WTC11 (cell line): ENCODE results near the gene TIMM50. TPM values are rescaled to one million over a fixed set of nuclear protein-coding genes. Genes with fewer than 3 reads are reported as not detected.

Experiments used
- ATAC-seq: fragments of 200-7000 bp; cut with Tn5 transposase; 2 replicates; pipeline ENCODE4 v1.10.0; 2021; ENCODE audit warnings: mild to moderate bottlenecking, moderate library complexity
- CTCF ChIA-PET: fragments of 300-600 bp; sonication (Branson Sonifier 250); formaldehyde crosslinking; loops from one replicate; lab custom pipeline; 2021; ENCODE audit warnings: antibody characterized with exemption; lab: Charles Lee
- POLR2A ChIA-PET: fragments of 350-600 bp; sonication (Branson Sonifier 250); formaldehyde crosslinking; loops from one replicate; lab custom pipeline; 2021; ENCODE audit warnings: antibody characterized with exemption; lab: Charles Lee
- DNase-seq: peaks from one replicate; pipeline ENCODE4 v3.0.0; 2021; ENCODE audit warnings: low spot score
- H3K27ac Mint-ChIP-seq: 2 replicates; pipeline ENCODE4 v1.8.0; 2021; ENCODE audit warnings: mixed read lengths
- H3K27me3 Mint-ChIP-seq: 2 replicates; pipeline ENCODE4 v1.8.0; 2021; ENCODE audit warnings: low read depth, mild to moderate bottlenecking, moderate library complexity, mixed read lengths
- H3K36me3 Mint-ChIP-seq: 2 replicates; pipeline ENCODE4 v1.8.0; 2021; ENCODE audit warnings: mixed read lengths
- H3K4me1 Mint-ChIP-seq: 2 replicates; pipeline ENCODE4 v1.8.0; 2022; ENCODE audit warnings: mixed read lengths
- H3K4me3 Mint-ChIP-seq: 2 replicates; pipeline ENCODE4 v1.8.0; 2021; ENCODE audit warnings: mild to moderate bottlenecking, moderate library complexity, mixed read lengths
- H3K9me3 Mint-ChIP-seq: 2 replicates; pipeline ENCODE4 v1.8.0; 2021; ENCODE audit warnings: mixed read lengths
- ATF1 ChIP-seq: sonication (generic); formaldehyde crosslinking; IDR thresholded peaks from 2 replicates; pipeline ENCODE4 v1.8.1; 2023; ENCODE audit warnings: mild to moderate bottlenecking, moderate library complexity, missing genetic modification reagents
- E2F5 ChIP-seq: sonication (generic); formaldehyde crosslinking; IDR thresholded peaks from 2 replicates; pipeline ENCODE4 v1.8.1; 2022; ENCODE audit warnings: mild to moderate bottlenecking, moderate library complexity, missing genetic modification reagents
- EMX1 ChIP-seq: fragments of 250-450 bp; sonication (Bioruptor Pico); IDR thresholded peaks from 2 replicates; pipeline ENCODE4 v1.8.0; 2021; ENCODE audit warnings: mild to moderate bottlenecking
- ETV6 ChIP-seq: sonication (generic); formaldehyde crosslinking; IDR thresholded peaks from 2 replicates; pipeline ENCODE4 v1.8.1; 2022; ENCODE audit warnings: mild to moderate bottlenecking, missing genetic modification reagents
- GABPB1 ChIP-seq: sonication (generic); formaldehyde crosslinking; IDR thresholded peaks from 2 replicates; pipeline ENCODE4 v1.8.1; 2023; ENCODE audit warnings: mild to moderate bottlenecking, missing genetic modification reagents
- SMAD3 ChIP-seq: sonication (generic); formaldehyde crosslinking; IDR thresholded peaks from 2 replicates; pipeline ENCODE4 v1.8.0; 2022; ENCODE audit warnings: missing genetic modification reagents, mild to moderate bottlenecking, borderline replicate concordance
- SP1 ChIP-seq: sonication (generic); formaldehyde crosslinking; conservative IDR thresholded peaks from 2 replicates; pipeline ENCODE4 v1.8.1; 2022; ENCODE audit warnings: missing genetic modification reagents
- TEAD1 ChIP-seq: sonication (generic); formaldehyde crosslinking; IDR thresholded peaks from 2 replicates; pipeline ENCODE4 v1.8.0; 2022; ENCODE audit warnings: mild to moderate bottlenecking, missing genetic modification reagents
- ZBTB21 ChIP-seq: sonication (generic); formaldehyde crosslinking; IDR thresholded peaks from 2 replicates; pipeline ENCODE4 v1.8.1; 2023; ENCODE audit warnings: mild to moderate bottlenecking, missing genetic modification reagents, borderline replicate concordance
- ZNF121 ChIP-seq: sonication (generic); formaldehyde crosslinking; IDR thresholded peaks from 2 replicates; pipeline ENCODE4 v1.8.0; 2023; ENCODE audit warnings: missing genetic modification reagents
- ZNF232 ChIP-seq: sonication (generic); formaldehyde crosslinking; IDR thresholded peaks from 2 replicates; pipeline ENCODE4 v1.8.0; 2022; ENCODE audit warnings: mild to moderate bottlenecking, missing genetic modification reagents
- ZNF416 ChIP-seq: fragments of 250-450 bp; sonication (Bioruptor Pico); IDR thresholded peaks from 2 replicates; pipeline ENCODE4 v1.9.0; 2021; ENCODE audit warnings: mild to moderate bottlenecking, inconsistent platforms
- total RNA-seq: library from RNA; stranded (reverse); gene quantifications from 3 replicates; pipeline ENCODE4 v1.2.3, GENCODE V29; 2021
- TF ChIP-seq, protein P1 (sequence below): sonication (generic); formaldehyde crosslinking; IDR thresholded peaks from 2 replicates; pipeline ENCODE4 v1.8.0; 2022; ENCODE audit warnings: mild to moderate bottlenecking, missing genetic modification reagents
- TF ChIP-seq, protein P2 (sequence below): sonication (generic); formaldehyde crosslinking; IDR thresholded peaks from 2 replicates; pipeline ENCODE4 v1.8.0; 2023; ENCODE audit warnings: mild to moderate bottlenecking, missing genetic modification reagents
- TF ChIP-seq, protein P3 (sequence below): fragments of 200-600 bp; IDR thresholded peaks from 2 replicates; pipeline ENCODE4 v1.8.0; 2022; ENCODE audit warnings: antibody characterized with exemption
- TF ChIP-seq, protein P4 (sequence below): sonication (generic); formaldehyde crosslinking; IDR thresholded peaks from 2 replicates; pipeline ENCODE4 v1.8.0; 2022; ENCODE audit warnings: mild to moderate bottlenecking, missing genetic modification reagents

TIMM50 gene
- total RNA-seq, 1 experiment from 2014 or later: 154 TPM

DNA sequence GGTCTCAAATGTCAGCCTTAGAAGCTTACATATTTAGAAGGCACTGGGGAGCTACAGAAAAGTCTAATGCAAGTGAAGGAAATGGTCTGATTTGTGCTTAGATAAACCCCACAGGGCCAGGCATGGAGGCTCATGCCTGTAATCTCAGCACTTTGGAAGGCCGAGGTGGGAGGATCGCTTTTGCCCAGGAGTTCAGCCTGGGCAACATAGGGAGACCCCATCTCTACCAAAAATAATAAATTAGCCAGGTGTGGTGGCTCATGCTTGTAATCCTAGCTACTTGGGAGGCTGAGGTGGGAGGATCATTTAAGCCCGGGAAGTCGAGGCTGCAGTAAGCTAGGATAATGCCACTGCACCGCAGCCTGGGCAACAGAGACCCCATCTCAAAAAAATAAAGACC is 15.4 kb downstream of the TIMM50 start:
- Mint-ChIP-seq H3K27me3 (peaks cover 31% of the 10 kb centered on the region), H3K27ac (no peak overlapping the region), H3K9me3 (no peaks in the 10 kb centered on the region), H3K36me3 (peaks cover 4% of the 10 kb centered on the region; the same call in 1 of the 2 replicates), H3K4me3 (no peak overlapping the region), H3K4me1 (peaks cover 38% of the 10 kb centered on the region)
- no peak for TF ChIP-seq ATF1 (CRISPR knock-in tag)
- peak; percentile 61; the same call in 1 of the 2 replicates for TF ChIP-seq ZNF121 (CRISPR knock-in tag)
- DNase-seq: no peak
- ChIA-PET POLR2A (no interaction called here), CTCF (interaction anchor here (3.9 kb wide), 1 partner anchor 21 kb away, joined by 56 read pairs; no protein-coding TSS in a partner anchor)
- ATAC-seq: no peak

DNA sequence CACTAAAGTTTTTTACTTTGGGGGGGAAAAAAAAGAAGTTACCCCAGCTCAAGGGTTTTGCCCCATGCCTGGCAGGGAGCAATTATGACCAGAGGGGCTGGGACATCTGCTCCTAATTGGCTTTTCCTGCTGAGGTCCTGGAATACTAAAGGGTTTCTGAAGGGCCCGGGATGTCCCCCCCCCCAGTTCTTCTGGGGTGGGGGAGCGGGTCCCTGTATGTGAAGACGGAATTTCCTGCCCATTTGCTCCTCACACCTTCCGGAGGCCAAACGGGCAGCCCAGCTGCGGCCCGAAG is 17.0 kb downstream of the TIMM50 start:
- Mint-ChIP-seq H3K4me3 (peak overlapping the region; percentile 33; the same call in 1 of the 2 replicates), H3K9me3 (no peaks in the 10 kb centered on the region), H3K4me1 (peaks cover 38% of the 10 kb centered on the region), H3K36me3 (peaks cover 7% of the 10 kb centered on the region; the same call in 1 of the 2 replicates), H3K27ac (no peak overlapping the region), H3K27me3 (peaks cover 46% of the 10 kb centered on the region)
- no peak for DNase-seq
- CTCF ChIA-PET: interaction anchor here (0.6 to 3.9 kb wide), 19 partner anchors 9 to 336 kb away, joined by 3 to 56 read pairs (median 4); partner anchors contain the start of genes DYRK1B, EID2B, MED29 and PAF1
- TF ChIP-seq, protein P1, sequence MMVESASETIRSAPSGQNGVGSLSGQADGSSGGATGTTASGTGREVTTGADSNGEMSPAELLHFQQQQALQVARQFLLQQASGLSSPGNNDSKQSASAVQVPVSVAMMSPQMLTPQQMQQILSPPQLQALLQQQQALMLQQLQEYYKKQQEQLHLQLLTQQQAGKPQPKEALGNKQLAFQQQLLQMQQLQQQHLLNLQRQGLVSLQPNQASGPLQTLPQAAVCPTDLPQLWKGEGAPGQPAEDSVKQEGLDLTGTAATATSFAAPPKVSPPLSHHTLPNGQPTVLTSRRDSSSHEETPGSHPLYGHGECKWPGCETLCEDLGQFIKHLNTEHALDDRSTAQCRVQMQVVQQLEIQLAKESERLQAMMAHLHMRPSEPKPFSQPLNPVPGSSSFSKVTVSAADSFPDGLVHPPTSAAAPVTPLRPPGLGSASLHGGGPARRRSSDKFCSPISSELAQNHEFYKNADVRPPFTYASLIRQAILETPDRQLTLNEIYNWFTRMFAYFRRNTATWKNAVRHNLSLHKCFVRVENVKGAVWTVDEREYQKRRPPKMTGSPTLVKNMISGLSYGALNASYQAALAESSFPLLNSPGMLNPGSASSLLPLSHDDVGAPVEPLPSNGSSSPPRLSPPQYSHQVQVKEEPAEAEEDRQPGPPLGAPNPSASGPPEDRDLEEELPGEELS (CRISPR knock-in tag): peak; percentile 43; the same call in 1 of the 2 replicates
- TF ChIP-seq SP1: peak; percentile 61; the same call in 1 of the 2 replicates
- TF ChIP-seq ZNF121 (CRISPR knock-in tag): no peak
- TF ChIP-seq, protein P2, sequence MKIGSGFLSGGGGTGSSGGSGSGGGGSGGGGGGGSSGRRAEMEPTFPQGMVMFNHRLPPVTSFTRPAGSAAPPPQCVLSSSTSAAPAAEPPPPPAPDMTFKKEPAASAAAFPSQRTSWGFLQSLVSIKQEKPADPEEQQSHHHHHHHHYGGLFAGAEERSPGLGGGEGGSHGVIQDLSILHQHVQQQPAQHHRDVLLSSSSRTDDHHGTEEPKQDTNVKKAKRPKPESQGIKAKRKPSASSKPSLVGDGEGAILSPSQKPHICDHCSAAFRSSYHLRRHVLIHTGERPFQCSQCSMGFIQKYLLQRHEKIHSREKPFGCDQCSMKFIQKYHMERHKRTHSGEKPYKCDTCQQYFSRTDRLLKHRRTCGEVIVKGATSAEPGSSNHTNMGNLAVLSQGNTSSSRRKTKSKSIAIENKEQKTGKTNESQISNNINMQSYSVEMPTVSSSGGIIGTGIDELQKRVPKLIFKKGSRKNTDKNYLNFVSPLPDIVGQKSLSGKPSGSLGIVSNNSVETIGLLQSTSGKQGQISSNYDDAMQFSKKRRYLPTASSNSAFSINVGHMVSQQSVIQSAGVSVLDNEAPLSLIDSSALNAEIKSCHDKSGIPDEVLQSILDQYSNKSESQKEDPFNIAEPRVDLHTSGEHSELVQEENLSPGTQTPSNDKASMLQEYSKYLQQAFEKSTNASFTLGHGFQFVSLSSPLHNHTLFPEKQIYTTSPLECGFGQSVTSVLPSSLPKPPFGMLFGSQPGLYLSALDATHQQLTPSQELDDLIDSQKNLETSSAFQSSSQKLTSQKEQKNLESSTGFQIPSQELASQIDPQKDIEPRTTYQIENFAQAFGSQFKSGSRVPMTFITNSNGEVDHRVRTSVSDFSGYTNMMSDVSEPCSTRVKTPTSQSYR (CRISPR knock-in tag): no peak
- peak; percentile 41; the same call in 1 of the 2 replicates for TF ChIP-seq E2F5 (CRISPR knock-in tag)
- POLR2A ChIA-PET: interaction anchor here (0.6 to 1.9 kb wide), 5 partner anchors 9 to 107 kb away, joined by 3 to 11 read pairs (median 4); partner anchors contain the start of genes MED29, PAF1 and RPS16
- no peak for ATAC-seq

GRCh38 chr19:39497996-39498797 is 17.6 kb downstream of the TIMM50 start:
- POLR2A ChIA-PET: interaction anchor here (1.0 to 1.9 kb wide), 5 partner anchors 8 to 107 kb away, joined by 3 to 11 read pairs (median 4); partner anchors contain the start of genes MED29, PAF1, RPS16 and TIMM50
- H3K36me3 Mint-ChIP-seq: peaks cover 7% of the 10 kb centered on the region; the same call in 1 of the 2 replicates
- H3K4me1 Mint-ChIP-seq: peaks cover 34% of the 10 kb centered on the region
- H3K9me3 Mint-ChIP-seq: no peaks in the 10 kb centered on the region
- H3K27ac Mint-ChIP-seq: peak overlapping the region; percentile 2
- ATAC-seq (peak; percentile 71), DNase-seq (peak; percentile 88)
- H3K27me3 Mint-ChIP-seq: peaks cover 50% of the 10 kb centered on the region
- H3K4me3 Mint-ChIP-seq: peak overlapping the region; percentile 73
- CTCF ChIA-PET: interaction anchor here (0.6 to 3.9 kb wide), 23 partner anchors 8 to 1103 kb away, joined by 3 to 56 read pairs (median 4); partner anchors contain the start of genes DYRK1B, EID2B, LTBP4 and MED29
- TF ChIP-seq, protein P3, sequence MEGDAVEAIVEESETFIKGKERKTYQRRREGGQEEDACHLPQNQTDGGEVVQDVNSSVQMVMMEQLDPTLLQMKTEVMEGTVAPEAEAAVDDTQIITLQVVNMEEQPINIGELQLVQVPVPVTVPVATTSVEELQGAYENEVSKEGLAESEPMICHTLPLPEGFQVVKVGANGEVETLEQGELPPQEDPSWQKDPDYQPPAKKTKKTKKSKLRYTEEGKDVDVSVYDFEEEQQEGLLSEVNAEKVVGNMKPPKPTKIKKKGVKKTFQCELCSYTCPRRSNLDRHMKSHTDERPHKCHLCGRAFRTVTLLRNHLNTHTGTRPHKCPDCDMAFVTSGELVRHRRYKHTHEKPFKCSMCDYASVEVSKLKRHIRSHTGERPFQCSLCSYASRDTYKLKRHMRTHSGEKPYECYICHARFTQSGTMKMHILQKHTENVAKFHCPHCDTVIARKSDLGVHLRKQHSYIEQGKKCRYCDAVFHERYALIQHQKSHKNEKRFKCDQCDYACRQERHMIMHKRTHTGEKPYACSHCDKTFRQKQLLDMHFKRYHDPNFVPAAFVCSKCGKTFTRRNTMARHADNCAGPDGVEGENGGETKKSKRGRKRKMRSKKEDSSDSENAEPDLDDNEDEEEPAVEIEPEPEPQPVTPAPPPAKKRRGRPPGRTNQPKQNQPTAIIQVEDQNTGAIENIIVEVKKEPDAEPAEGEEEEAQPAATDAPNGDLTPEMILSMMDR: no peak
- TF ChIP-seq SMAD3 (CRISPR knock-in tag): 0 out of 2 replicates have a peak, but pooled peaks have one; percentile 12
- TF ChIP-seq, protein P4, sequence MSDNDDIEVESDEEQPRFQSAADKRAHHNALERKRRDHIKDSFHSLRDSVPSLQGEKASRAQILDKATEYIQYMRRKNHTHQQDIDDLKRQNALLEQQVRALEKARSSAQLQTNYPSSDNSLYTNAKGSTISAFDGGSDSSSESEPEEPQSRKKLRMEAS (CRISPR knock-in tag): peak; percentile 81
- TF ChIP-seq GABPB1 (CRISPR knock-in tag): no peak
- 0 out of 2 replicates have a peak, but pooled peaks have one; percentile 35 for TF ChIP-seq EMX1 (CRISPR knock-in tag)
- peak; percentile 39; the same call in 1 of the 2 replicates for TF ChIP-seq ETV6 (CRISPR knock-in tag)
- 0 out of 2 replicates have a peak, but pooled peaks have one; percentile 37 for TF ChIP-seq ZNF416 (CRISPR knock-in tag)
- peak; percentile 56; the same call in 1 of the 2 replicates for TF ChIP-seq TEAD1 (CRISPR knock-in tag)
- TF ChIP-seq ZBTB21 (CRISPR knock-in tag): no peak; the same call in 1 of the 2 replicates
- TF ChIP-seq, protein P2 (CRISPR knock-in tag): 0 out of 2 replicates have a peak, but pooled peaks have one; percentile 54
- 0 out of 2 replicates have a peak, but pooled peaks have one; percentile 35 for TF ChIP-seq ZNF232
